Right lobe of liver (tissue), 6 donors: ENCODE measurements around the gene DAG1. TPM values are rescaled to one million over a fixed set of nuclear protein-coding genes. Genes with fewer than 3 reads are reported as not detected.

Experiments
- ATAC-seq, 4 donors: fragments of 200-7000 bp; cut with Tn5 transposase; one replicate each; pipeline ENCODE4 v1.9.1; 2020; ENCODE audit warnings: mild to moderate bottlenecking in 4 of 4, moderate library complexity in 4 of 4
- DNase-seq, 3 donors: peaks; one replicate each; pipeline ENCODE4 v3.0.0-alpha.2; 2020
- H3K27ac ChIP-seq, 3 donors: fragments of 200-600 bp; one replicate each; pipeline ENCODE4 v1.8.0; 2022
- H3K27me3 ChIP-seq, 2 donors: fragments of 200-600 bp; one replicate each; pipeline ENCODE4 v1.8.0; 2022
- H3K36me3 ChIP-seq, 4 donors: fragments of 200-600 bp; sonication (generic) in 1 of 4; one replicate each; pipeline versions ENCODE4 v1.5.1 to v1.8.0; 2017 to 2022; ENCODE audit warnings: control low read depth in 1 of 4
- H3K4me1 ChIP-seq, 4 donors: fragments of 200-600 bp; sonication (generic) in 1 of 4; one replicate each; pipeline versions ENCODE4 v1.5.1 to v1.8.0; 2017 to 2022; ENCODE audit warnings: control low read depth in 1 of 4
- H3K4me3 ChIP-seq, 3 donors: fragments of 200-600 bp; one replicate each; pipeline ENCODE4 v1.8.0; 2022
- H3K9me3 ChIP-seq, 4 donors: fragments of 200-600 bp; sonication (generic) in 1 of 4; one replicate each; pipeline versions ENCODE4 v1.5.1 to v1.8.0; 2017 to 2022; ENCODE audit warnings: control low read depth in 1 of 4
- POLR2A ChIP-seq: fragments of 450-650 bp; IDR thresholded peaks from one replicate; pipeline ENCODE4 v1.6.1; 2017; ENCODE audit warnings: antibody characterized with exemption, mild to moderate bottlenecking
- WGBS: methylation state at CpG from one replicate; pipeline ENCODE4 v1.1.6; 2018; ENCODE audit warnings: low coverage, low lambda C conversion rate; ENCODE audit not compliant: insufficient coverage; ENCODE audit errors: missing lambda C conversion rate; 5-methylcytosine and 5-hydroxymethylcytosine counted together
- intact Hi-C, 2 donors: fragments of 100-400 bp; cut with DNase I; formaldehyde crosslinking; loops; one replicate each; pipeline versions ENCODE4 v1.11.2 to v1.14.1; 2022
- total RNA-seq, 6 experiments: library from RNA; depleted of rRNA in 2 of 6; stranded (reverse); fragments of >200 nt in 2 of 6; fragmentation: NEBNext Ultra II Directional in 3 of 6; extraction: Animal tissue kit (Norgen Biotek cat#: 25700) in 3 of 6; gene quantifications; one replicate each; pipeline versions ENCODE4 v1.1.0 to v1.2.4, GENCODE V29; 2016 to 2023
- TF ChIP-seq, protein P1 (sequence below), 4 donors: fragments of 200-600 bp in 3 of 4; fragments of 450-650 bp in 1 of 4; IDR thresholded peaks; one replicate each; pipeline versions ENCODE4 v1.5.1 to v1.8.0; 2016 to 2022; ENCODE audit warnings: antibody characterized with exemption in 4 of 4, mild to moderate bottlenecking in 2 of 4
- donor health status: DM: no; HTN: yes; CAD: no.
- donor health status: DM: no; HTN: no; CAD: no.
- donor health status: DM: no; HTN: no; CAD: no.
- donor health status: DM: no; HTN: yes; CAD: no.
- donor health status: DM: no; HTN: yes; CAD: no.

DAG1 gene
- total RNA-seq, 6 experiments from 2014 or later = 54.5 to 92.5 (median 65.2) TPM

- no peak overlapping the region for H3K4me3 ChIP-seq
- no peak overlapping the region for H3K27ac ChIP-seq
- peaks cover 0 to 9% (median 2%) of the 10 kb centered on the region in 4 donors for H3K4me1 ChIP-seq
- DNase-seq = no peak
- H3K9me3 ChIP-seq = no peaks in the 10 kb centered on the region
- no peak for ATAC-seq
- peaks cover 0 to 30% (median 1%) of the 10 kb centered on the region in 4 donors for H3K36me3 ChIP-seq
- no peaks in the 10 kb centered on the region for H3K27me3 ChIP-seq
- intact Hi-C loops = no loop called here
- TF ChIP-seq, protein P1, sequence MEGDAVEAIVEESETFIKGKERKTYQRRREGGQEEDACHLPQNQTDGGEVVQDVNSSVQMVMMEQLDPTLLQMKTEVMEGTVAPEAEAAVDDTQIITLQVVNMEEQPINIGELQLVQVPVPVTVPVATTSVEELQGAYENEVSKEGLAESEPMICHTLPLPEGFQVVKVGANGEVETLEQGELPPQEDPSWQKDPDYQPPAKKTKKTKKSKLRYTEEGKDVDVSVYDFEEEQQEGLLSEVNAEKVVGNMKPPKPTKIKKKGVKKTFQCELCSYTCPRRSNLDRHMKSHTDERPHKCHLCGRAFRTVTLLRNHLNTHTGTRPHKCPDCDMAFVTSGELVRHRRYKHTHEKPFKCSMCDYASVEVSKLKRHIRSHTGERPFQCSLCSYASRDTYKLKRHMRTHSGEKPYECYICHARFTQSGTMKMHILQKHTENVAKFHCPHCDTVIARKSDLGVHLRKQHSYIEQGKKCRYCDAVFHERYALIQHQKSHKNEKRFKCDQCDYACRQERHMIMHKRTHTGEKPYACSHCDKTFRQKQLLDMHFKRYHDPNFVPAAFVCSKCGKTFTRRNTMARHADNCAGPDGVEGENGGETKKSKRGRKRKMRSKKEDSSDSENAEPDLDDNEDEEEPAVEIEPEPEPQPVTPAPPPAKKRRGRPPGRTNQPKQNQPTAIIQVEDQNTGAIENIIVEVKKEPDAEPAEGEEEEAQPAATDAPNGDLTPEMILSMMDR (IDR thresholded peaks at IDR 0.05) = no peak
- no peak for TF ChIP-seq POLR2A
Measured at GRCh38 chr3:49529567-49529966, 59.5 kb downstream of the DAG1 start.

DNA sequence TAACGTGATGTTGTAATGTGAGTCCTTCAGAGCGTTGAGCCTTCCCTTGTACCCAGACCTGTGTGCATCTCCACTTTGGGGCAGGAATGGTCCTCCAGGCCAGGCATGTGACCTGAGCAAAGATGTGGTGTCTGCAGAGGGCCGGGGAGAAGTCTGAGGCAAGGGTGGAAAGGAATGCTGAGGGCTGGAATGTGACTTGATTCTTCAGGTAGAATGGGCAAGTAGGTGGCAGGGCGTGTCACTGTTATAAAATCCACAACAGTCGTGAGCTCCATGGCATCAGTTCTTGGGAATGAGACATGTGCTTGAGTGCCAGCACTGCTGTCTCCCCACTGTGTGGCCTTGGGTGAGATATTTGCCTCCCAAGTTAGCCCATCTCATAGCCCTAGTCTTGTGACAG lies 60.2 kb downstream of the DAG1 start:
- no peak for ATAC-seq
- WGBS = 100% methylated on average over 2 of the region's 5 CpGs
- H3K27ac ChIP-seq = no peak overlapping the region

GRCh38 chr3:49530701-49531100 lies 60.6 kb downstream of the DAG1 start:
- DNase-seq (peak in 1 of 3 donors; percentile 8), ATAC-seq (no peak)
- Histone ChIP-seq H3K4me3 (no peak overlapping the region), H3K27me3 (no peaks in the 10 kb centered on the region), H3K9me3 (no peaks in the 10 kb centered on the region), H3K27ac (no peak overlapping the region), H3K36me3 (peaks cover 0 to 24% (median 1%) of the 10 kb centered on the region in 4 donors), H3K4me1 (peaks cover 0 to 20% (median 7%) of the 10 kb centered on the region in 4 donors)
- intact Hi-C loops = no loop called here
- WGBS = 90% methylated on average over 2 of the region's 8 CpGs
- no peak for TF ChIP-seq POLR2A
- TF ChIP-seq, protein P1 (IDR thresholded peaks at IDR 0.05) = no peak

More for the DNA sequence above, 60.2 kb downstream of the DAG1 start:
- TF ChIP-seq, protein P1 (IDR thresholded peaks at IDR 0.05) = no peak
- no peak for TF ChIP-seq POLR2A
- Histone ChIP-seq H3K4me3 (no peak overlapping the region), H3K27me3 (no peaks in the 10 kb centered on the region), H3K9me3 (no peaks in the 10 kb centered on the region), H3K4me1 (peaks cover 0 to 15% (median 5%) of the 10 kb centered on the region in 4 donors), H3K36me3 (peaks cover 0 to 24% (median 1%) of the 10 kb centered on the region in 4 donors)
- intact Hi-C loops = no loop called here
- DNase-seq = peak in 1 of 3 donors; percentile 5

GRCh38 chr3:49531218-49531617 lies 61.2 kb downstream of the DAG1 start:
- no peak overlapping the region for H3K27ac ChIP-seq
- TF ChIP-seq, protein P1 (IDR thresholded peaks at IDR 0.05) = no peak
- TF ChIP-seq POLR2A = no peak
- 100% methylated on average over 1 of the region's 10 CpGs for WGBS
- H3K9me3 ChIP-seq = no peaks in the 10 kb centered on the region
- ATAC-seq (no peak), DNase-seq (no peak)
- intact Hi-C loops = no loop called here
- H3K4me3 ChIP-seq = no peak overlapping the region
- H3K4me1 ChIP-seq = peaks cover 0 to 24% (median 10%) of the 10 kb centered on the region in 4 donors
- no peaks in the 10 kb centered on the region for H3K27me3 ChIP-seq
- peaks cover 0 to 24% (median 1%) of the 10 kb centered on the region in 4 donors for H3K36me3 ChIP-seq

GRCh38 chr3:49531715-49532114 lies 61.6 kb downstream of the DAG1 start:
- no peak overlapping the region for H3K4me3 ChIP-seq
- ATAC-seq (no peak), DNase-seq (peak in 1 of 3 donors; percentile 37)
- H3K27me3 ChIP-seq = no peaks in the 10 kb centered on the region
- peaks cover 0 to 29% (median 13%) of the 10 kb centered on the region in 4 donors for H3K4me1 ChIP-seq
- H3K9me3 ChIP-seq = no peaks in the 10 kb centered on the region
- TF ChIP-seq, protein P1 (IDR thresholded peaks at IDR 0.05) = no peak
- no peak for TF ChIP-seq POLR2A
- WGBS = 96% methylated on average over 16 of the region's 16 CpGs
- no peak overlapping the region for H3K27ac ChIP-seq
- intact Hi-C loops = no loop called here
- peaks cover 0 to 24% (median 1%) of the 10 kb centered on the region in 4 donors for H3K36me3 ChIP-seq
